Mesothelial cell of epicardium (in vitro differentiated cells): ENCODE results near the gene WDR18. TPM values are rescaled to one million over a fixed set of nuclear protein-coding genes. Genes with fewer than 3 reads are reported as not detected.
"Not testable (repeated sequence)": the region's sequence is repeated elsewhere in the genome, so short reads cannot be mapped to it uniquely, and the experiment has no call there.

ENCODE experiments used
- DNase-seq, 2 experiments: peaks; one replicate each; pipeline ENCODE4 v3.0.0; 2021; ENCODE audit warnings: low spot score in 2 of 2; ENCODE audit not compliant: unreplicated experiment in 2 of 2
- H3K27ac Mint-ChIP-seq: 2 replicates; pipeline ENCODE4 v1.8.0; 2021; ENCODE audit warnings: mixed read lengths
- H3K27me3 Mint-ChIP-seq: 2 replicates; pipeline ENCODE4 v1.8.0; 2021; ENCODE audit warnings: low read depth, mixed read lengths
- H3K36me3 Mint-ChIP-seq: 2 replicates; pipeline ENCODE4 v1.8.0; 2021; ENCODE audit warnings: mixed read lengths
- H3K4me1 Mint-ChIP-seq: 2 replicates; pipeline ENCODE4 v1.8.0; 2021; ENCODE audit warnings: mixed read lengths
- H3K4me3 Mint-ChIP-seq: 2 replicates; pipeline ENCODE4 v1.8.0; 2021; ENCODE audit warnings: mild to moderate bottlenecking, moderate library complexity, mixed read lengths
- H3K9me3 Mint-ChIP-seq: 2 replicates; pipeline ENCODE4 v1.8.0; 2021; ENCODE audit warnings: mixed read lengths
- total RNA-seq: library from RNA; stranded (reverse); gene quantifications from 3 replicates; pipeline ENCODE4 v1.2.1, GENCODE V29; 2021
- TF ChIP-seq, protein P1 (sequence below): fragments of 200-600 bp; sonication (generic); IDR thresholded peaks from one replicate; pipeline ENCODE4 v1.5.0; 2021; ENCODE audit warnings: antibody characterized with exemption; ENCODE audit not compliant: unreplicated experiment

Gene WDR18
- total RNA-seq, 1 donor from 2014 or later, result 65.2 TPM

DNA sequence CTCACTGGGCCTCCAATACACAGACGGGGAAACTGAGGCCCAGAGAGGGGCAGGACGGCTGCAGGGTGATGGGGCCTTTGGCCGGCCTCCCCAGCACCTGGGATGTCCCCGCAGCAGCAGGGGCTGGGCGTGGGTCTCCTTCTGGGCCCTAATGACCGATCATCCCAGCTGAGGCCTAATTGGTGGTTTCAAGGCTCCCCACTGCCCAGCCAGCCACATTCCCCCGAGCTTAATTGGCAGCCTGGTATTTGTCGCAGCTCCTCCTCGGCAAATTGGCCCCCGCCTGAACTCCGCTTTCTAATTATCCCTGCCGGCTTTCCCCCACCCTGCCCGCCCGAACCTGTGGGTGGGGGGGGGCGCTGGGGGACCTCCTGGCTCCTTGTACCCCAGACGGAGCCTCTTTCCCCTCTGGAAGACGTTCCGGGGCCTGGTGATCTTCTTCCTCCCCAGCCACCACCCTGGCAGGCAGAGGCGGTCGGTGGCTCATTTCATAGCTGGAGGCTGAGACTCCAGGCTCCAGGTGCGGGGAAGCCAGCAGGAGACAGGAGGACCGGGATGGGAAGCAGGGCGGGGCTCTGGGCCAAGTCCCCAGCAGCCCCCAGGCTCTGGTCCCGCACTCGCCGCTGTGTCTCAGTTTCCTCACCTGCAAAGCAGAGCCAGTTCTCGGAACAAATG lies 27.2 kb upstream of the WDR18 start:
- H3K9me3 Mint-ChIP-seq, result no peaks in the 10 kb centered on the region
- H3K4me1 Mint-ChIP-seq, result peaks cover 60% of the 10 kb centered on the region
- peaks cover 5% of the 10 kb centered on the region for H3K36me3 Mint-ChIP-seq
- TF ChIP-seq, protein P1, sequence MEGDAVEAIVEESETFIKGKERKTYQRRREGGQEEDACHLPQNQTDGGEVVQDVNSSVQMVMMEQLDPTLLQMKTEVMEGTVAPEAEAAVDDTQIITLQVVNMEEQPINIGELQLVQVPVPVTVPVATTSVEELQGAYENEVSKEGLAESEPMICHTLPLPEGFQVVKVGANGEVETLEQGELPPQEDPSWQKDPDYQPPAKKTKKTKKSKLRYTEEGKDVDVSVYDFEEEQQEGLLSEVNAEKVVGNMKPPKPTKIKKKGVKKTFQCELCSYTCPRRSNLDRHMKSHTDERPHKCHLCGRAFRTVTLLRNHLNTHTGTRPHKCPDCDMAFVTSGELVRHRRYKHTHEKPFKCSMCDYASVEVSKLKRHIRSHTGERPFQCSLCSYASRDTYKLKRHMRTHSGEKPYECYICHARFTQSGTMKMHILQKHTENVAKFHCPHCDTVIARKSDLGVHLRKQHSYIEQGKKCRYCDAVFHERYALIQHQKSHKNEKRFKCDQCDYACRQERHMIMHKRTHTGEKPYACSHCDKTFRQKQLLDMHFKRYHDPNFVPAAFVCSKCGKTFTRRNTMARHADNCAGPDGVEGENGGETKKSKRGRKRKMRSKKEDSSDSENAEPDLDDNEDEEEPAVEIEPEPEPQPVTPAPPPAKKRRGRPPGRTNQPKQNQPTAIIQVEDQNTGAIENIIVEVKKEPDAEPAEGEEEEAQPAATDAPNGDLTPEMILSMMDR, result no peak
- peak overlapping the region; percentile 14 for H3K4me3 Mint-ChIP-seq
- peak overlapping the region; percentile 96 for H3K27ac Mint-ChIP-seq
- no peak for DNase-seq
- no peaks in the 10 kb centered on the region for H3K27me3 Mint-ChIP-seq

DNA sequence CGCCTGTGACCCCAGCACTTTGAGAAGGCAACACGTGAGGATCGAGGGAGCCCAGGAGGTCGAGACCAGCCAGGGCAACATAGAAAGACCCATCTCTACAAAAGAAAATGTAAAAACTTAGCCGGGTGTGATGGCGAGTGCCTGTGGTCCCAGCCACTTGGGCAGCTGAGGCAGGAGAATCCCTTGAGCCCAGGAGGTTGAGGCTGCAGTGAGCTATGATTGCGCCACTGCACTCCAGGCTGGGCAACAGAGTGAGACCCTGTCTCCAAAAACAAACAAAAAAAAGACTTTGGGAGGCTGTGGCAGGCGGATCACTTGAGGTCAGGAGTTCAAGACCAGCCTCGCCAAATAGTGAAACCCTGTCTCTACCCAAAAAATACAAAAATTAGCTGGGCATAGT lies 26.6 kb upstream of the WDR18 start:
- H3K4me3 Mint-ChIP-seq, DNase-seq, H3K36me3 Mint-ChIP-seq, H3K9me3 Mint-ChIP-seq, H3K27me3 Mint-ChIP-seq: not testable (repeated sequence)
- Mint-ChIP-seq H3K4me1 (peaks cover 63% of the 10 kb centered on the region), H3K27ac (peak overlapping the region; percentile 96)

DNA sequence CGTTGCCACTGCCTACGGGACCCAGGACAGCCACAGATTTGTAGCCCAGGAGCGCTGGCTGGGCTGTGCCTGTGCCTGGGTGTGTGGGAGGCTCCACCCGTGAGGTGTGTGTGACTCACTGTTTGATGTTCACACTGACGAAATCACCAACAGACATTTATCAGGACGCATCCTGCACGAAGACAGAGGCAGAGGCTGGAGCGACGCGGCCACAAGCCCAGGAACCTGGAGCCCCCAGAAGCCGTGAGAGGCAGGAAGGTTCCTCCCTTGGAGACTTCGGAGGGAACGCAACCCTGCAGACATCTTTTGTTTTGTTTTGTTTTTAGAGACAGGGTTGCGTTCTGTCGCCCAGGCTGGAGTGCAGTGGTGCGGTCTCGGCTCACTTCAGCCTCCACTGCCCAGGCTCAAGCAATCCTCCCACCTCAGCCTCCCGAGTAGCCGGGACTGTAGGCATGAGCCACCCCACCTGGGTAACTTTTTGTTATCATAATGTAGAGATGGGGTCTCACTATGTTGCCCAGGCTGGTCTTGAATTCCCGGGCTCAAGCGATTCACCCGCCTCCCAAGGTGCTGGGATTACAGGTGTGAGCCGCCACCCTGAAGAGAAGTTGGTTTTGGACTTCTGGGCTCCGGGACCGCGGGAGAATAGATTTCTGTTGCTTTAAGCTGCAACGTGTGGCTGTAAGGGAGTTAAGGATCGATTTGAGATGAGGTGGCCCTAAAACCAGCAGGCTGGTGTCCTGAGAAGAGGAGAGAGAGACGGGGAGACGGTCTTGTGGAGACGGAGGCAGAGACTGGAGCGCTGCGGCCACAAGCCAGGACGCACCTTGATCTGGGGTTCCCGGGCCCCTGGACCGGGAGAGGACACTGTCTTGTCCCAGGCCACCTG lies 24.9 kb upstream of the WDR18 start:
- Mint-ChIP-seq H3K36me3 (peaks cover 9% of the 10 kb centered on the region), H3K4me3 (no peak overlapping the region), H3K9me3 (no peaks in the 10 kb centered on the region), H3K27me3 (no peaks in the 10 kb centered on the region), H3K27ac (peak overlapping the region; percentile 95), H3K4me1 (peaks cover 58% of the 10 kb centered on the region)
- TF ChIP-seq, protein P1, result no peak
- no peak for DNase-seq

DNA sequence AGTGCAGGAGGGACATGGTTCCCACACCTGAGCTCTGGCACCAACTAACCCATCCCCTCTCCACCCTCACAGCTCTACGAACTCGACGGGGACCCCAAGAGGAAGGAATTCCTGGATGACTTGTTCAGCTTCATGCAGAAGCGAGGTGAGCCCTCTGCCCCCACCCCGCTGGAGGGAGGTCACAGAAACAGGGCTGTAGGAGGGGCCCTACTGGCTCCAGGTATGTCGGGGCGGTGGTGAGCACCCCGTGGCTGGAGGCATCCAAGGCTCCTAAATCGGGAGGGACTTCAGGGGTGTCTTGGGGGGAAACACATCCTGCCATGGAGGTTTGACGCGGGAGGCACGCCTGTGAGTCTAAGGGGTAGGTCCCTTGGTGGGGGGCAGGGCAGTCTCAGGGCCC lies 24.1 kb upstream of the WDR18 start:
- DNase-seq, result no peak
- Mint-ChIP-seq H3K27ac (peak overlapping the region; percentile 67), H3K27me3 (no peaks in the 10 kb centered on the region), H3K36me3 (peaks cover 16% of the 10 kb centered on the region), H3K9me3 (peaks cover 1% of the 10 kb centered on the region), H3K4me3 (no peak overlapping the region), H3K4me1 (peaks cover 52% of the 10 kb centered on the region)
- TF ChIP-seq, protein P1, result no peak

DNA sequence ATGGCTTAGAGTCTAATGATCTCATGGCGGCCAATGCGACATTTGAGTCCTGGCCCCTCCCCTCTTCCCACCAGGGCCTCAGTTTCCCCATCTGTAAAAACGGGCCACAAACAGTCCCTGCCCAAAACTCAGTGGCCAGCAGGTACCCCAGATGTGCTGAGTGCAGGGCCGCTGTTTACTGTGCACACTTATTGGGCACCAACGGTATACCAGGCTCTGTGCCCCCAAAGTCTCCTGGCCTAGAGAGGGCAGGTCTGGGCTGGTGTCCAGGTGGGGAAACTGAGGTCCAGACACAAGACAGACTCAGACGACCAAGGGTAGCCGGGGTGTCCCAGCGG lies 23.6 kb upstream of the WDR18 start:
- peaks cover 48% of the 10 kb centered on the region for H3K4me1 Mint-ChIP-seq
- peaks cover 4% of the 10 kb centered on the region for H3K9me3 Mint-ChIP-seq
- no peaks in the 10 kb centered on the region for H3K27me3 Mint-ChIP-seq
- no peak for DNase-seq
- peak overlapping the region; percentile 67 for H3K27ac Mint-ChIP-seq
- no peak overlapping the region for H3K4me3 Mint-ChIP-seq
- H3K36me3 Mint-ChIP-seq, result peaks cover 21% of the 10 kb centered on the region
- TF ChIP-seq, protein P1, result no peak
